GM18867 (cell line): ENCODE measurements around the gene RBM19.

ENCODE experiments used
- ATAC-seq: cut with Tn5 transposase; IDR thresholded peaks from one replicate; pipeline ENCODE4 v1.9.1; 2021; ENCODE audit warnings: mild to moderate bottlenecking, moderate library complexity; ENCODE audit not compliant: unreplicated experiment

Gene RBM19

DNA sequence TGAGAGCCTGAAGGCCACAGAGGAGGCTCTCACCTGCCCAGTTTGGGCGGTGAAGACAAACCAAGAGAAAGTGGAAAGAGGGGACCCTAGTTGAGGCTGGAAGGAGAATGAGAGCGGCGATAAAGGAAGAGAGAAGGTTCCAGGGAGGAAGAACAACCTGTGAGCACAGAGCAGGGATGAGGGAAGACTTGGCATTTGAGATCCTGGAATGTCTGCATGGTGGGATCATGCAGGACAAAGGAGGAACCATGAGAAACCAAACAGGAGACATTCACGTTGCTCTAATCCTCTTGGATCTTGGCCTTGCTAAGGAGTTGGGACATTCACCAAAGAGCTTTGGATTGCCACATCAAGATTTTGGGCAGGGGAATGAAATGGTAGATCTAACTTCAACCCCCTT, 22.9 kb upstream of the RBM19 start:
- no peak for ATAC-seq

DNA sequence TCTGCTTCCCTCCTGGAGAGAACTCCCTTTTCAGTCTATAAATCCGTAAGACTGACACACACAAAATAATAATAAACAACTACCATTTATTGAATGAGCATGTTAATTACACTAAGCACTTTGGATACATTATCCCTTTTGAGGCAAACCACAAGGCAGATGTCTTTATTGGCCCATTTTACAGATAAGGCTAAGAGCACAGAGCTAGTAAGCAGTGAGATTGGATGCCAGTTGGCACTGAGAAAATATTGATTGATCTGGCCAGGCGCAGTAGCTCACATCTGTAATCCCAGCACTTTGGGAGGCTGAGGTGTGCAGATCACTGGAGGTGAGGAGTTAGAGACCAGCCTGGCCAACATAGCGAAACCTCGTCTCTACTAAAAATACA, 21.9 kb upstream of the RBM19 start:
- no peak for ATAC-seq

DNA sequence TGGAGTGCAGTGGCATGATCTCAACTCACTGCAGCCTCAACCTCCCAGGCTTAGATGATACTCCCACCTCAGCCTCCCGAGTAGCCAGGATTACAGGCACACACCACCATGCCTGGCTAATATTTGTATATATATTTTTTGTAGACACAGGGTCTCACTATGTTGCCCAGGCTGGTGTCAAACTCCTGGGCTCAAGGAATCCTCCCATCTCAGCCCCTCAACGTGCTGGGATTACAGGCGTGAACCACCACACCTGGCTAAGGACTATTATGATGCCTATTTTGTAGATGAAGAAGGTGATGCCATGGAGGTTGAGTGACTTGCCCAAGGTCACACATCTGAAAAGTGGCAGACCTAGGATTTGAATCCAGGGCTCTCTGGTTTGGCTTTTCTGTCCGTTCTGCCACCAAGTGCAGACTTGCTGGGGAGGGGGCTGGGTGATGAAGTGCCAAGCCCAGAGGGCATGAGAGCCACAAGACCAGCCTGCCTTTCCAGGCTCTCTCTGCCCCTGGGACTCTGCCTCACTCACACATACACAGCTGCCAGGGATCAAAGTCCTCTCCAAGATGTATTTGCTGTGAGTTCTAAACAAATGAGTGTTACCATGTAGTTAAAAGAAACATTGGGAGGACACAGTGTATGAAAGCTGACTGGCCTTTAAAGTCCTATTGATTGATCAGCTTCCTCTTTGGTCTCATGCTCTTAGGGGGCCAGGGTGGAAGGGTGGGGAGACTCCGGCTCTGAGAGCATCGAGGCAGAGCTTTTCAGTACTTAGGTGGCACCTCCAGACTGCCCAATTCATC, 21.3 kb upstream of the RBM19 start:
- no peak for ATAC-seq

DNA sequence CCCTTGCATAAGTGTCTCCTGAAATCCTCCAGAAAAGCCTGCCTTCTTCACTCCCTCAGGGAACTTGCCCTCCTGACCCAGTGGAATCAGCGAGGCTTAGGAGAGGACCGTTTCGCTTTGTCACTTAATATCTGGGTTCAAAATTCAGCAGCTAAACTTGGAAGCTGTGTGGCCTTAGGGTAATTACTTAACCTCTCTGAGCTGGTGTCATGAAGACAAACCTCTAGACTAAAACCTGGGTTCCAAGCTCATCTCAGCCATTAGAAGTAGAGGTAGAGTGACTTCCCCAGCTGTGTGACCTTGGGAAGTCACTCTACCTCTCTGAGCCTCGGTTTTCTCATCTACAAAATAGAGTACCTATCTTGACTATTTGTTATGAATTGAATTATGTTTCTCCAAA, 18.3 kb upstream of the RBM19 start:
- no peak for ATAC-seq

DNA sequence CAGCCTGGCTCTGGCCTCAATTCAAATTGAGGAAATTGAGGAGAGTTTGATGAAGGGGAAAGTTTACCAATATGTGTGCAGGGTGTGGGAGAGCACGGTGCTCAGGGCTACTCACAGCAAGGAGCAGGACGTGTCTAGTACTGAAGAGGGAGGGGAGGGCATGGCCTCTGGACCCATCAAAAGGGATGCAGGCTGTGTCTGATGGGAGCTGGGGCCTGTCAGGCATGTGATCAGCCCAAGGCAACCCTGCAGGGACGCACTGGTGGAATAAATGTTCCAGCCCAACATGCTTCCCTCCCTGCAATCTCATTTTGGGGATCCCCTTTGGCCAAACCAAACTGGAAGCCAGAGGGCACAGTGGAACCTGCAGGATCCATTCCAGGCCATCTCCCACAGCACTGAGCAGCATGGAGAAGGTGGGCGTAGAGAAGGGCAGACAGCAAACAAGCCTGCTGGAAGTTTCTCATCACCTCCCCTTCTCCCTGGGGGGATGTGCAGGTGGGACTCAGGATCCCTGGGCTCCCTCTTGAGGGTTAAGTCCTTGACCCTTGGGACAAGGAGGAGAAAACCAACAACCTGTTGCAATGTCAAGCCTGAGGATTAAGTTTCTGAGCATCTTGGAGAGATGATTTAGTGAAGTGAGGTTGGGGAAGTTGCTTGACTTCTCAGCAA, 17.8 kb upstream of the RBM19 start:
- ATAC-seq, result no peak

DNA sequence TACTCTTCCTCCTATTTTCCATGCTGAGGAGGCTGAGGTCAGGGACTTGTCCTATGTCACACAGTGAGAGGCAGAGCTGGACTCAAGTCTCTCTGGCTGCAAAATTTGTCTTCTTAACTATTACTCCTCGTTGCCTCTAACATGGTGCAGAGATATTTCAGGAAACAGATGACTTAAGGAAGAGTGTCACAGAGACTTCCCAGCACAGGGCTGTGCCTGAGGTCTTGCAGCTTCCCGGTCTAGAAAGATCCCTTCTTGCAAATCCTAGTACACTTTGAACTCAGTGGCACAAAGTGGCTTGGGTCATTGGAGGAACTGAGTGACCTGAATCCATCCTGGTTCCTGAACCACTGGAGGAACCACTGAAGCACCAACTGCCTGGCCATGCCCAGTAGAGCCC, 17.1 kb upstream of the RBM19 start:
- no peak for ATAC-seq

DNA sequence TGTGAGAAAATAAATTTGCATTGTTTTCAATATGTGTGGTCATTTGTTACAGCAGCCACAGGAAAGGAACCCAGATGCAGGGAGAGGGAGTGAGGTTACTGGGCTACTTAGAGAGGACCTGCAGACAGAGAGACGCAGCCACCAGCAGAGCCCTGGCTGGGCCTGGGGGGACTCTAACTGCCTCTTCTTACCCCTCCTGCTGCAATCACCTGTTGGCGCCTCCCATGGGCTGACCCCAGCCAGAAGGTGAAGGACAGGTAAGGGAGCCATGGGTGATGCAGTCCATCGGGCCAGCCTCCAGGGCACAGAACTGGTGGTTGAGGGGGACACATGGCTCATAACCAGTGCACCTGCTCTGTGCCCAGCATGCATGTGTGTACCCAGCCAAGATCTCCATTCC, 15.8 kb upstream of the RBM19 start:
- no peak for ATAC-seq

DNA sequence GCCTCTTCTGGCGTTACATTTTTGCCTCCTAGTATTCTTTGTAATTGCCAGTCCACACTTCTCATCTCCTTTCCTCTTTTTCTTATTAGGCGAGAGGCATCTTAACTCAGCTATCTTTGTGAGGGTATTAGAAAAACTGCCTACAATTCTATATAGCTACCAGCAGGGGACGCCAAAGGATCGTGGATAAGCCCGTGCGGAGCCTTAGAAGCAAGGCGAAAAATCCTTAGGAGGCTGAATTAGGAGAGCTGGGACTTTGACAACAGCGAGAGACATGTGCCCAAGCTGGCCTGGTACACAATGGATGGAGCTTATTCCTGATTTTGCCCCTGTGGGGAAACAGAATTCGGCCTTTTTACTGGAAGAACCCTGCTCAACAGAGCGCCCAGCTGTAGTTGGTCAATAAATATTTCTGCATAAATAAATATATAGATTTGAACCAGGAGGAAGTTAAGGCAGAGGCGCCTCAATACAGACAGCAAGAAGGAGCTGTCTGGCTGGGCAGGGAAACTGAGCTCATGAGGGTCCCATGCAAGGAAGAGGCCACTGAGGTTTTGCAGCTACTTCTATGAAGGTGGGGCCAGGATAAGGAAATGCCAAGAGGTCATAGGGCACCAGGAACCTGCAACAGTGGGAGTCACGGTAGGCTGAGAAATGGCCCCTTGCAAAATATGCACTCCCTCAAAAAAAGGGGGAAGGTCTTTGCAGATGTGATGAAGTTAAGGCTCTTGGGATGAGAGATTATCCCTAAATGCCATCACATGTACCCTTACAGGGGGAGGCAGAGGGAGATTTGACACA, 14.6 kb upstream of the RBM19 start:
- no peak for ATAC-seq

DNA sequence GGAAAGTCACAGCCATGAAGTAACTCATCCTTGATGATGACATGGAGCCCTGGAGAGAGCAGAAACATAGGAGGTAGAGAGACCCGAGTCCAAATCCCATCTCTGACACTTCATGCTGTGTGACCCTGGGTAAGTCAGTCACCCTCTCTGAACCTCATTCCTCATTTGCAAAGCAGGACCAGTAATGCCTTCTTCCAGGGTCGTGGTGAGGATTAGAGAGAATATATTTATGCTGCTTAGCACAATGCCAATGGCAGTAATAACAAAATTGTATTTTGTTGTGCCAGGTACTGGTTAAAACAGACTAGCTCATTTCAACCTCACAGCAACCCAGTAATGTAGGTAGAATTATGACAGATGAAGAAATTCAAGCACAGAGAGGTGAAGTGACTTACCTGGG, 13.9 kb upstream of the RBM19 start:
- no peak for ATAC-seq

DNA sequence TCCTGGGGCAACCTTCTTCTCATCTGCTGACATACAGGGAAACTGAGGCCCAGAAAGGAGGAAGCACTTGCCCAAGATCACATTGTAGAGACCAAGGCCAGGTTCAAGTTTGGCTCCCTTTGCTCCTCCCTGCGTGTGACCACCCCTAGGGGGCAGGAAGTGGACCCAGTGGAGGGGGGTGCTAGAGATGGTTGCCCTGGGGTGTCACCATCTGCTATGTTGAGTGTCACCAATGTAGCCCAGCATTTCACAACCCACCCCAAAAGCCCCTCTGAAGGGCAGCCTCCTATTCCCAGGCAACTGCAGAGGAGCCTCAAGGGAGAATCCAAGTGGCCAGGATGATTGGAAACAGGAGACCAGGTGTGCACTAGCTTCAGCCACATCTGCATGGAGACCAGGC, 12.0 kb upstream of the RBM19 start:
- no peak for ATAC-seq

DNA sequence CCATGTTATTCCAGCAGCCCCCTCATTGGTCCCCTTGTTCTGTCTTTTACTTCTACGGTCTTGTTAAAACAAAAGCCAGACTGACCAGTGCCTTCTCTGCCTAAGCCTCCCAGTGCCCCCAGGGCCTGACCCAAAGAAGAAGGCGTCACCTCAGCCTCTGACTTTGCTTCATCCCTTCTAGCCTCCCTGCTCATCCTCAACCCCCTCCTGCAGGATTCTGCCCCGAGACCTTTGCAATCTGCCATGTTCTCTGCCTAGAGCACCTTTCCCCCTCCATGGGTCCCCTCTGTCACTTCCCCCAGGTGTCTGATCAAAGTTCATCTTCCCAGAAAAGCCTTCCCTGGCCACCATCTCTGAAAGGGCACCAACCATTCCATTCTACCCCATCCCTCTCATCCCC, 7.9 kb upstream of the RBM19 start:
- no peak for ATAC-seq

DNA sequence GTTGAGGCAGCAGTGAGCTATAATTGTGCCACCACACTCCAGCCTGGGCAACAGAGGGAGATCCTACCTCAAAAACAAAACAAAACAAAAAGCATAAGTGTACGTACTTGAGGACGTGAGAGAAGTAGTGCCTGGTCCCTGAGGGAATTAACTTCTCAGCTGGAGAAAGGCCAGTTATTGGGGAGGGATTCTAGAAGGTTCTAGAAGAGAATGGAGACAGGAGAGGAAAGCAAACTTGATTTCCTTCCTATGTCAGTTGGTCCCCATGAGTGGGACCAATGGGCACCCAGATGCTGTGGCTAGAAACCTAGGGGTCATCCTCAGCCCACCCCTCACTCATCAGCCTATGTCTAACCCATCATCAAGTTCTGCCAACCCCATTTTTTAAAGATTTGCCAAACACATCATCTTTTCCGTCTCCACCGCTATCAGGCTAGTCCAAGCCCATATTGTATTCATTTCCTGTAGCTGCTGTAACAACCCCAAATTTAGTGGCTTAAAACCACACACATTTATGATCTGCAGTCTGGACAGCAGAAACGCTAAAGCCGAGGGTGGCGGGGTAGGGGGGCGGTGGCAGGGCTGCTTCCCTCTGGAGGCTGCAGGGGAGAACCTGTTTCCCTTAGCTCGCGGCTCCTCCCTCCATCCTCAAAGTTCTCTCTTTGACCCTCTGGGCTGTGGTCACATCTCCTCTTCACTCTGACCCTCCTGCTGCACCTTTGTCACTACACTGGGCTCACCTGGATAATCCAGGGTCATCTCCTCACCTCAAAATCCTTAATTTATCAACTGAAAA, 7.2 kb upstream of the RBM19 start:
- ATAC-seq, result no peak

DNA sequence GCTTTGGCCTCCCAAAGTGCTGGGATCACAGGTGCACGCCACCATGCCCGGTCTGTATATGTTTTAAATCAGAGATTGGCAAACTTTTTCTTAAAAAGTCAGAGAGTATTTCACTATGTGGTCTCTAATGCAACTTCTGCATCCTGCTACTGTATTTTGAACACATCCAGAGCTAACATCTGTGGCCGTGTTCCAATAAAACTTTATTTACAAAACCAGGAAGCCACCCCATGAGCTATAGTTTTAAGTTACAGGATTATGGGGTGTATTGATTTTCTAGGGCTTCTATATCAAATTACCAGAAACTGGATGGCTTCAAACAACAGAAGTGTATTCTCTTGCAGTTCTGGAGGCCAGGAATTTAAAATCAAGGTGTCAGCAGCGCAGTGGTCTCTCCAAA, 5.3 kb upstream of the RBM19 start:
- ATAC-seq, result no peak

DNA sequence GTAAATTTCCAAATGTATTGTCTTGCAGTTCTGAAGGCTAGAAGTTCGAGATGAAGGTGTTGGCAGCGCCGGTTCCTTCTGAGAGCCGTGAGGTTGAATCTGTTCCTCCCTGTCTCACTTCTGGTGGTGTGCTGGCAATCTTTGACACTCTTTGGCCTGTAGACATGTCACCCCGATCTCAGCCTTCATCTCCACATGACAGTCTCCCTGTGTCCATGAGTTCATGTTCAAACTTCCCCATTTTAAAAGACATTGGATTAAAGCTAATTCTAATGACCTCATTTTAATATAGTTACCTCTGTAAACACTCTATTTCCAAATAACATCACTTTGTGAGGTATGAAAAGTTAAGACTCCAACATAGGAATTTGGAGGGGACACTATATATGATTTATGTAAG, 4.1 kb upstream of the RBM19 start:
- ATAC-seq, result no peak

DNA sequence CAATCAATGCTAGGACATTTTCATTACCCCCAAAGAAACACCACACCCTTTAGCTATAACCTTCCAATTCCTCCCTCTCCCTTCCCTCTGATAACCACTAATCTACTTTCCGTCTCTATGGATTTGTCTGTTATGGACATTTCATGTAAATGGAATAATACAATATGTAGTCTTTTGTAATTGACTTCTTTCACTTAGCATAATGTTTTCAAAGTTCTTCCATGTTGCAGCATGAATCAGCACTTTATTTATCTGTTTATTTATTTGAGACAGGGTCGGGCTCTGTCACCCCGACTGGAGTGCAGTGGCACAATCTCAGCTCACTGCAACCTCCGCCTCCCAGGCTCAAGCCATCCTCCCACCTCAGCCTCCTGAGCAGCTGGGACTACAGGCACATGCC, 1.2 kb upstream of the RBM19 start:
- no peak for ATAC-seq

DNA sequence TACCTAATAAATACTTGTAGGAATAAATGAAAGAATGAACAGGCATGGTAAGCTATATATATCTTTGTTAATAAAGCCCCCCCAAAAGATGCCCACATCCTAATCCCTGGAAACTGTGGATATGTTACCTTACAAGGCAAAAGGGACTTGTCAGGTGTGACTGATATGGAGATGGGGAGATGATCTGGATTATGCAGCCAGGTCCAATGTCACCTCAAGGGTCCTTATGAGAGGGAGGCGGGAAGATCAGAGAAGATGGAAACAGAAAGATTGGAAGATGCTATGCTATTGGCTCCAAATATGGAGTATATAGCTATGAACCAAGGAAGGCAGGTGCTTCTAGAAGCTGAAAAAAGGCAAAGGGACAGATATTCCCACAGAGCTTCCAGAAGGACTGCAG, 3.4 kb downstream of the RBM19 start:
- ATAC-seq, result no peak

DNA sequence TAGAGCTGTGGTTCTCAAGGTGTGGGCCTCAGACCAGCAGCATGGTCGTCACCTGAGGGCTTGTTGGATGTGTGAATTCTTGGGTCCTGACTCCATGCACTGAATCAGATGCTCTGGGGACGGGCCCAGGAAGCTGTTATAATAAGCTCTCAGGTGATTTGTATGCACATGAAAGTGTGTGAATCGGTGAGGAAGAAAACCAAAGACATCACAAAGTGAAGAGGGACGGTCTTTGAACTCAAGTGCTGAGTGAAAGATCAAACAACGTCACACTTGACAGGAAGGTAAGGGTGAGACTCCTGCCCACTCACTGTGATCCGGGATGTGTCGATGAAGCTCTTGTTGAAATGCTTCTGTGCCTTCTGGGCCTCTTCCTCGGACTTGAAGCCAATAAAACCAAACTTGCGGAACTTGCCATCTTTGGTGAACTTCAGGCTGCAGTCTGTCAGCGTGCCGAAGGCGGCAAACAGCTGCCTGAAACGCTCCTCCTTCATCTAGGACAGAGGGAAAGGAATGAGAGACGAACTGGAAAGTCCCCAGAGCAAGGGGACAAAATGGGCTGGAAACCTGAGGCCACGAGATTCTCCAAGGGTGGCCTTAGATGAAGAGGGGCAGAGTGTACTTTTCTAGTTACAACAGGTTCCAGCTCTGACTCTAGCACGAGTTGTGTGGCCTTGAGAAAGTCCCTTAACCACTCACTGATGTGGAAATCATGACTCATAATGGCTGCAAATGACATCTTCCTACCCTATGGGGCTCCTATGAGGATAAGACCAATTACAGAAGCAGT, 4.0 kb downstream of the RBM19 start:
- ATAC-seq, result peak; percentile 41

DNA sequence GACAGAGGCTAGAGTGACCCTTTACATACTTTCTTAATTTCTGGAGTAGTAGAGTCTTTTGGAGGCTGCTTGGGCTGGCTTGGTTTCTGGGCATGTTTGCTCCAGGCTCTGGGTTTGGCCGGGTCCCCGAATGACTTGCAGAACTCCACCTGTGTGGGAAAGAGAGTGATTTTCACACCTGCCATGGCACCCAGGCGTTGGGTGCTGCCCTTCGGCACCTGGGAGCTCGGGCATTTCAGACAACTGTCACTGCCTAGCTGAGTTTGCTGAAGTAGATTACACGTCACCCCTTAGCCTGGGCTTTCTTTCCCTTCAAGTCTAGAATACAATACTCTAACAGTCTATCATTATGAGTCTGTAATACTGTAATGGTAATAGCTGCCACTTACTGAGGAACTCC, 6.1 kb downstream of the RBM19 start:
- ATAC-seq, result no peak

DNA sequence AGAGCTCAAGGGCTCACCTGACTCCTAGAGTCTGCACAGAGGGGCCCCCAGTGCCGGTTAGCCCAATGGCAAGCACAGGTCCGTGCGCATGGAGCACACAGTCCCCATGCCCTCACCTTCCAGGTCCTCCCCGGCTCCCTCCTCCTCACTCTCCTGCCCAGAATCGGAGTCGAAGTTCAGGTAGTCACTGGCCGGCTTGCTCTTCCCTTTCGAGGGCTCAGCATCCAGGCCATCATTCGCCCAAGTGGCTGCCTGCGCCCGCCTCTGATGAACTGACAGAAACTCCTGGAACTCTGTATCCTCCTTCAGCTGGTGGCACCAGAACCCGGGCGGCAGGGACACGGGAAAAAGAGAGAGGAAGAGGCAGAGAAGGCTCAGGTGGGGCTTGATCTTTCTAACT, 7.0 kb downstream of the RBM19 start:
- ATAC-seq, result no peak

DNA sequence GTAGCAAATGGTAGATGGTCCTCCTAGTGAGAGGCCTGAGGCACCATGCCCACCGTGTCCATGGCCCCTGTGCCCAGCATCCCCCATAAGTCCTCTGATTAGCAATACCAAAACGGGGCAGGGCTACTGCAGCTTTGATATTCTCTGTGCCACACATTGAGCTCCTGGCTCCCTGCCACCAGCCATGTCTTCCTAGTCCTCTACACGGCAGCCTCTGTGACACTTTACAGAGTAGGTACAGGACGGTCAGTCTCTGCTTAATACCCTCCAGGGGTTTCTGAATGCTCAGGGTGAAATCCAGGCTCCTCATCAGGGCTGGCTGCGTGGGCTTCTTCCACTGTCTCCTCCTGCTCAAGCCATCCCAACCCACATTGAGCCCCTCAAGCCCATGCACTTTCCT, 8.0 kb downstream of the RBM19 start:
- ATAC-seq, result no peak
